Medulla oblongata (tissue), 1 donor: Measurements from ENCODE around the gene ZNF573.

Experiments used
- DNase-seq: peaks from one replicate; pipeline ENCODE4 v3.0.0-alpha.2; 2015; ENCODE audit errors: extremely low spot score

ZNF573 gene

DNA sequence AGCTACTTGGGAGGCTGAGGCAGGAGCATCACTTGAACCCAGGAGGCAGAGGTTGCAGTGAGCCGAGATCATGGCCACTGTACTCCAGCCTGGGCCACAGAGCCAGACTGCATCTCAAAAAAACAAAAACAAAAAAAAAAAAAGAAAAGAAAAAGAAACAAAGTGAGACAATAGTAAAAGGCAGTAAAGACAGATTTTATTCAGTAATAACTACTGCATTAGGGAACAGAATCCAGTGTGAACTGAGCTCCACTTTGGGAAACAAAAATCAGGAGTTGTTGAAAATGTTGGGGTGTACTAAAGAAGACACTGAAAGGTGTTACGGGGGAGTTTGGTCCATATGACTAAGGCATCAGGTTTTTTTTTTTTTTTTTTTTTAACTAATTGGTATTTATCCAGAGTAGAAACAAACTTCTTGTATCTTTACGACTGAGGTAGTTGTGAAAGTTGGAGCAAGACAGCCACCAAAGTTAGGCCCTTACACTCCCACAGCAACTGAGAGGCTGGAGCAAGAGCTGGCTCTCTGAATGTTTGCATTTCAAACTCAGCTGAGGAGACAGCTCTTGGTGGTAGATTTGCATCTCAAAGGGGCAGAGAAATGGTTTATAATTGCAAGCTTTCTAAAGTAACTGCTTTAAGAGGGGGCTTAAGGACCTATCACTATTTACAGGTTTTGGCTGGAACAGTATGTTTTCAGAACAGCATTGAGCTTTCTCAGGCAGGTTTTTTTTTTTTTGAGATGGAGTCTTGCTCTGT, 84.1 kb downstream of the ZNF573 start:
- DNase-seq, result no peak

DNA sequence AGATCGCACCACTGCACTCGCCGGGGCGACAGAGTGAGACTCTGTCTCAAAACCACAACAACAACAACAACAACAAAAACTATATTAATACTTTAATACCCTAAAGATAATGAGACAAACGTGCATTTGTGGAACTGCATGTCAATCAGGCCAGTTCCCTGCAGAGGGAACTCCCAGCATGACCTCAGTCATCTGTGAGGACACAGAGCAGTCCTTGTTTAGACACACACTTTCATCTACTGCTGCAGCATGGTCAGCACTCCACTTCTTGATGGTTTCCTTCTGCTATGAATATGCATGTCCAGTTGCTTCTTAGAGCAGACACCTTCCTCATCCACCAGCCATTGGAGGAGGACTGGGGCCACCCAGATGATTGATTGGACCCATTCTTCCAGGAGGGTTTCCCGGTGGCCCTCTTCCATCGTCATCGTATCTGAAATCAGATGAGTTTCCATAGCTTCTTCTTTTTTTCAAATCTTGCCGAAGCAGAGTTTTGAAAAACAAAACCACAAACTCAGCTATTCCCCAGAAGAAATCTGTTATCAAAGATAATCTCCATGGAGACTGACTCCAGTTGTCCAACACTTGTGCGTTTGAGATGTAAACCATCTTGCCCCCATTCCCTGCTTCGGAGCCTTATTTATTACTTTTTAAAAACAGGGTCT, 86.3 kb downstream of the ZNF573 start:
- DNase-seq, result peak; percentile 62

DNA sequence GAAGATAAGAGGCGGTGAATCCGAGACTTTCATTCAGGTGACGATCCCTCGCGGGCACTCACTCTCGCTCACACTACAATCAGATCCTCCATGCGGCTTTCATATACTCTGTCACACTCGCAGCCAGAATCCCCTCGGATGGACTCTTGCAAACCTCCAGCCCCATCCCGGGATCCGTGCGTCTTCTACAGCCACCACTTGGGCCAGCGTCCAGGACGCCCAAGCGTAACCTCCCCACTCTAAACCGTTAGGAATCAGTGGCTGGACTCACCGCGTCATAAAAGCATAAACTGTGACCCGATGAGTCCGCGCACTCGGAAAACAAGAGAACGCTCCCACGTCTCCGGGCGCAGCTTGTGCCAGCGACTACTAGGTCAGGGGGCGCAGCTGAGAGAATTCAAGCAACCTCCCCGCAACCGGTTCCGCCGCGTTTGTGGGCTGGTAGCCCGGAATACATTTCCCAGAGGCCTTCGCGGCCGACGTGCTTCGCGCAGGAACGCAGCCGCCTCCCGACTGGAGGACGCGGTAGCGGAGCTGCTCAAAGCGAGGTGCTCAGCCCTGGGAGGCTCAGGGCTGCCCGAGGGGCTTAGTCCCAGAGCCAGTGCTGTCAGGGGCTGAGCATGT, 87.4 kb downstream of the ZNF573 start:
- peak; percentile 87 for DNase-seq
